ENCODE data around the gene SPRYD3.

The SPRYD3 gene

GRCh38 chr12:53077030-53077429 is 2.2 kb downstream of the SPRYD3 start:
- DNase-seq, result no peak

GRCh38 chr12:53076461-53076860 is 2.7 kb downstream of the SPRYD3 start:
- DNase-seq, result no peak

GRCh38 chr12:53074999-53075370 is 4.2 kb downstream of the SPRYD3 start:
- DNase-seq, result no peak

GRCh38 chr12:53074283-53074998 is 4.7 kb downstream of the SPRYD3 start:
- no peak for DNase-seq

GRCh38 chr12:53073881-53074280 is 5.3 kb downstream of the SPRYD3 start:
- peak in 1 of 2 experiments; percentile 33 for DNase-seq

- DNase-seq, result peak in 1 of 2 experiments; percentile 85
Observed at GRCh38 chr12:53071591-53072551, 7.3 kb downstream of the SPRYD3 start.

GRCh38 chr12:53070877-53071492 is 8.2 kb downstream of the SPRYD3 start:
- no peak for DNase-seq

GRCh38 chr12:53069621-53070410 is 9.4 kb downstream of the SPRYD3 start:
- no peak for DNase-seq

GRCh38 chr12:53068811-53069585 is 10.2 kb downstream of the SPRYD3 start:
- DNase-seq, result no peak

GRCh38 chr12:53067993-53068770 is 11.0 kb downstream of the SPRYD3 start:
- DNase-seq, result no peak

- DNase-seq, result no peak
Observed at GRCh38 chr12:53067074-53067992, 11.9 kb downstream of the SPRYD3 start.

- DNase-seq, result peak in 1 of 2 experiments; percentile 73
Observed at GRCh38 chr12:53065975-53066931, 12.9 kb downstream of the SPRYD3 start.

GRCh38 chr12:53065470-53065869 is 13.7 kb downstream of the SPRYD3 start:
- no peak for DNase-seq

- no peak for DNase-seq
Observed at GRCh38 chr12:53064613-53065436, 14.4 kb downstream of the SPRYD3 start.

GRCh38 chr12:53063708-53064612 is 15.2 kb downstream of the SPRYD3 start:
- no peak for DNase-seq

- DNase-seq, result no peak
Observed at GRCh38 chr12:53062977-53063707, 16.0 kb downstream of the SPRYD3 start.
